Measurements from ENCODE around the gene HS1BP3. TPM values are rescaled to one million over a fixed set of nuclear protein-coding genes. Genes with fewer than 3 reads are reported as not detected.

HS1BP3 gene
- total RNA-seq, 4 donors from 2014 or later: 33.1 to 63.0 (median 41.0) TPM

- Histone ChIP-seq H3K27me3 (no peaks in the 10 kb centered on the region), H3K27ac (peak overlapping the region in 2 of 4 donors; percentile 62 to 68), H3K9me3 (no peaks in the 10 kb centered on the region), H3K36me3 (peaks cover 0 to 37% (median 0%) of the 10 kb centered on the region in 3 donors), H3K4me1 (peaks cover 0 to 12% (median 0%) of the 10 kb centered on the region in 4 donors), H3K4me3 (no peak overlapping the region)
- DNase-seq: peak in 2 of 3 donors; percentile 39 to 44
- no peak for TF ChIP-seq CTCF (IDR thresholded peaks at IDR 0.05)
- TF ChIP-seq POLR2A (IDR thresholded peaks at IDR 0.05): no peak
Observed at GRCh38 chr2:20626698-20627513, 24.0 kb downstream of the HS1BP3 start.

DNA sequence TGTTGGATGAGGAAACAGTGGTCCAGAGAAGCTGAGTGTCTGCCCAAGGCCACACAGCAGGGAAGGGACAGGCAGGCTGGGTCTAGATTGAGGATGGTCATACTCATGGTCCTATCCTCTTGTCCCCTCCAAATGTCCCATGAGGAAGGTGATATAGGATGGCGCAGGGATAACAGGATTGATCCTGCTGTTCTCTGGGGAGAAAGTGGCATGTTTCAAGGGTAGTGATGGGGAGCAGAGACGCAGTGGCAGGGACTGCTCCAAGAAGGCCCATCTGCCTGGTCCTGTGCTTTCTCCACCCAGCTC is 24.6 kb downstream of the HS1BP3 start:
- Histone ChIP-seq H3K4me1 (peaks cover 0 to 12% (median 0%) of the 10 kb centered on the region in 4 donors), H3K36me3 (peaks cover 0 to 43% (median 0%) of the 10 kb centered on the region in 3 donors), H3K27me3 (no peaks in the 10 kb centered on the region), H3K27ac (peak overlapping the region in 3 of 4 donors; percentile 18 to 68 (median 62)), H3K9me3 (no peaks in the 10 kb centered on the region), H3K4me3 (no peak overlapping the region)
- DNase-seq: no peak
- no peak for TF ChIP-seq POLR2A (IDR thresholded peaks at IDR 0.05)
- no peak for TF ChIP-seq CTCF (IDR thresholded peaks at IDR 0.05)

GRCh38 chr2:20625491-20626391 is 25.2 kb downstream of the HS1BP3 start:
- DNase-seq: peak in 2 of 3 donors; percentile 42 to 52
- H3K27me3 ChIP-seq: no peaks in the 10 kb centered on the region
- H3K4me1 ChIP-seq: peaks cover 0 to 12% (median 0%) of the 10 kb centered on the region in 4 donors
- H3K36me3 ChIP-seq: peaks cover 0 to 49% (median 0%) of the 10 kb centered on the region in 3 donors
- no peaks in the 10 kb centered on the region for H3K9me3 ChIP-seq
- peak overlapping the region in 3 of 4 donors; percentile 18 to 68 (median 62) for H3K27ac ChIP-seq
- no peak overlapping the region for H3K4me3 ChIP-seq
- TF ChIP-seq POLR2A (IDR thresholded peaks at IDR 0.05) (no peak), CTCF (IDR thresholded peaks at IDR 0.05) (peak in 3 of 6 experiments; percentile 18 to 25 (median 21))

DNA sequence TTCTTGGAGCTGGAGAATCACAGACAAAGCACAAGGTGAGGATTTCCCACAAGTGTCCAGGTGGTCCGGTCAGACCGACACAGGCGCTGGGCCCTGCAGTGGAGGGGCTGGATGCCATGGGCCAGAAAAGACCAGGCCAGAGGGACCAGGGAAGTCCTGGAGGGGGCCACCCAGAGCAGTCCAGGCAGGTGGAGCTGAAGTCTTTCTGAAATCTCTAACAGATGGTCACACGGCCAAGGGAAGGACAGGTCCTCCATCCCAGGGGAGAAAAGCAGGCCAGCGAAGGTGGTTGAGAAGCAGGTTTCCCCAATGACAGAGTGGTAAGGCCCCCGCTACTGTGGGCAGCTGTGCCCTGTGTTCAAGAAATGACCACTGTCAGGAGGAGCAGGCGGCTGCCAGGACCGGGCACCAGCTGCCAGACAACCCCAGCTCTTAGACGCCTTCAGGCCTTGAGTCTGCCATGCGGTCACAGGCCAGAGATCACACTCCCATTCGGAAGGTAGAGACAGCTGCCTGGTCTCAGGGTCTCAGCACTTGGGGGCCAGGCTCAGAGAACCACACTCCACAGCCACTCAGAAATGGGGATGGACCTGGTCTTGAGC is 25.9 kb downstream of the HS1BP3 start:
- Histone ChIP-seq H3K9me3 (no peaks in the 10 kb centered on the region), H3K4me3 (no peak overlapping the region), H3K36me3 (peaks cover 0 to 49% (median 0%) of the 10 kb centered on the region in 3 donors), H3K27ac (peak overlapping the region in 3 of 4 donors; percentile 10 to 68 (median 62)), H3K4me1 (peaks cover 0 to 12% (median 0%) of the 10 kb centered on the region in 4 donors), H3K27me3 (no peaks in the 10 kb centered on the region)
- peak in 2 of 3 donors; percentile 39 to 40 for DNase-seq
- TF ChIP-seq CTCF (IDR thresholded peaks at IDR 0.05): no peak
- no peak for TF ChIP-seq POLR2A (IDR thresholded peaks at IDR 0.05)
